A549 (cell line): ENCODE data around the gene ACTR1A. TPM values are rescaled to one million over a fixed set of nuclear protein-coding genes. Genes with fewer than 3 reads are reported as not detected.

Source experiments
- ATAC-seq, 2 experiments: fragments of 200-7000 bp in 1 of 2; fragments of >200 bp in 1 of 2; cut with Nextera tagmentation in 1 of 2; cut with Tn5 transposase in 1 of 2; 3 replicates each; pipeline versions ENCODE4 v1.8.0 to v1.9.1; 2018 to 2020; ENCODE audit warnings: mild to moderate bottlenecking in 1 of 2, moderate library complexity in 1 of 2
- CTCF ChIA-PET: fragments of 300-600 bp; sonication (Branson Sonifier 250); formaldehyde crosslinking; extraction: SDS; loops from one replicate; lab custom pipeline; 2021; ENCODE audit warnings: antibody characterized with exemption, inconsistent platforms; lab: Yijun Ruan, JAX
- POLR2A ChIA-PET: fragments of 350-600 bp; formaldehyde crosslinking; extraction: SDS; loops from one replicate; lab custom pipeline; 2021; ENCODE audit warnings: antibody characterized with exemption, inconsistent platforms; lab: Yijun Ruan, JAX
- DNase-seq, 2 experiments: peaks; one replicate each; pipeline versions ENCODE4 v3.0.0 to v3.0.0-alpha.2; 2011 to 2016; ENCODE audit warnings: low read depth in 1 of 2, low spot score in 1 of 2
- FAIRE-seq: peaks from 2 replicates; lab custom pipeline; 2011; peaks lifted over from hg19 to GRCh38; lab: Jason Lieb, UNC
- H3K27ac ChIP-seq, 2 experiments: fragments of >200 bp; sonication (Bioruptor Twin); formaldehyde crosslinking; 3 replicates each; pipeline ENCODE4 v1.5.1; 2016 to 2017
- H3K4me1 ChIP-seq: fragments of >200 bp; sonication (Bioruptor Twin); formaldehyde crosslinking; 3 replicates; pipeline ENCODE4 v1.6.1; 2016
- H3K4me2 ChIP-seq: fragments of >200 bp; sonication (Bioruptor Twin); formaldehyde crosslinking; 3 replicates; pipeline ENCODE4 v1.6.1; 2016
- H3K4me3 ChIP-seq: fragments of >200 bp; sonication (Bioruptor Twin); formaldehyde crosslinking; 3 replicates; pipeline ENCODE4 v1.5.1; 2016
- H3K9me3 ChIP-seq: fragments of >200 bp; sonication (Bioruptor Twin); formaldehyde crosslinking; 3 replicates; pipeline ENCODE4 v1.6.1; 2016
- CBX8 ChIP-seq: fragments of 200-600 bp; sonication (generic); IDR thresholded peaks from 2 replicates; pipeline ENCODE4 v1.6.1; 2016
- CHD4 ChIP-seq: fragments of 200-600 bp; sonication (generic); IDR thresholded peaks from 2 replicates; pipeline ENCODE4 v1.6.1; 2016; ENCODE audit warnings: antibody characterized with exemption, mild to moderate bottlenecking, borderline replicate concordance
- EHMT2 ChIP-seq: fragments of 200-600 bp; sonication (generic); IDR thresholded peaks from 2 replicates; pipeline ENCODE4 v1.6.1; 2016; ENCODE audit warnings: antibody characterized with exemption, low read depth, mild to moderate bottlenecking, moderate library complexity
- ESRRA ChIP-seq: fragments of 150-350 bp; IDR thresholded peaks from 2 replicates; pipeline ENCODE4 v1.6.1; 2014; ENCODE audit warnings: mild to moderate bottlenecking, low read length, borderline replicate concordance
- FOSB ChIP-seq: fragments of 250-450 bp; sonication (Bioruptor Pico); IDR thresholded peaks from 2 replicates; pipeline ENCODE4 v1.5.0; 2020; ENCODE audit warnings: mild to moderate bottlenecking, moderate library complexity
- FOSL2 ChIP-seq, 2 experiments: fragments of 450-650 bp in 1 of 2; fragments of >200 bp in 1 of 2; sonication (Bioruptor Twin) in 1 of 2; formaldehyde crosslinking; IDR thresholded peaks; 2 replicates each; pipeline versions ENCODE4 v1.5.0 to v1.6.1; 2016 to 2020; ENCODE audit warnings: mild to moderate bottlenecking in 1 of 2, moderate library complexity in 1 of 2
- HDAC2 ChIP-seq: fragments of 200-600 bp; sonication (generic); IDR thresholded peaks from 2 replicates; pipeline ENCODE4 v1.6.1; 2016
- HOXA7 ChIP-seq: fragments of 250-450 bp; sonication (Bioruptor Pico); IDR thresholded peaks from 2 replicates; pipeline ENCODE4 v1.5.0; 2020; ENCODE audit warnings: mild to moderate bottlenecking, moderate library complexity
- HOXB5 ChIP-seq: fragments of 250-450 bp; sonication (Bioruptor Pico); IDR thresholded peaks from 2 replicates; pipeline ENCODE4 v1.5.0; 2020; ENCODE audit warnings: mild to moderate bottlenecking, moderate library complexity
- JUN ChIP-seq, 2 experiments: fragments of >200 bp; sonication (Bioruptor Twin); formaldehyde crosslinking; IDR thresholded peaks; 2 replicates in 1 of 2; 3 replicates in 1 of 2; pipeline ENCODE4 v1.6.1; 2016 to 2017
- JUNB ChIP-seq: fragments of >200 bp; sonication (Bioruptor Twin); formaldehyde crosslinking; IDR thresholded peaks from 2 replicates; pipeline ENCODE4 v1.6.1; 2016
- KDM1A ChIP-seq: fragments of 200-600 bp; sonication (generic); IDR thresholded peaks from 2 replicates; pipeline ENCODE4 v1.6.1; 2016; ENCODE audit warnings: low read depth, mild to moderate bottlenecking
- MAFK ChIP-seq: fragments of 450-650 bp; IDR thresholded peaks from 2 replicates; pipeline ENCODE4 v1.6.1; 2014; ENCODE audit not compliant: partially characterized antibody
- NFE2L2 ChIP-seq: fragments of 150-350 bp; conservative IDR thresholded peaks from 2 replicates; pipeline ENCODE4 v1.6.1; 2014; ENCODE audit warnings: low read length
- NPAS2 ChIP-seq: fragments of 250-450 bp; sonication (Bioruptor Pico); IDR thresholded peaks from 2 replicates; pipeline ENCODE4 v1.8.0; 2022; ENCODE audit warnings: mild to moderate bottlenecking, moderate library complexity, borderline replicate concordance
- POLR2A ChIP-seq: IDR thresholded peaks from 2 replicates; pipeline ENCODE4 v1.6.1; 2012; ENCODE audit warnings: mild to moderate bottlenecking, low read length
- POLR2AphosphoS2 ChIP-seq: conservative IDR thresholded peaks from 2 replicates; pipeline ENCODE4 v1.6.1; 2012; ENCODE audit warnings: low read length, improper control_type of control experiment, inconsistent platforms
- SMC3 ChIP-seq: fragments of >200 bp; sonication (Bioruptor Twin); formaldehyde crosslinking; IDR thresholded peaks from 3 replicates; pipeline ENCODE4 v1.6.1; 2018; ENCODE audit warnings: inconsistent platforms
- SREBF2 ChIP-seq: fragments of 450-650 bp; IDR thresholded peaks from 2 replicates; pipeline ENCODE4 v1.6.1; 2014; ENCODE audit warnings: mild to moderate bottlenecking, moderate library complexity
- WGBS: methylation state at CpG from one replicate; pipeline ENCODE4 v1.1.6; 2017; ENCODE audit errors: missing lambda C conversion rate; 5-methylcytosine and 5-hydroxymethylcytosine counted together
- polyA plus RNA-seq, 4 experiments: library from polyadenylated mRNA; depleted of rRNA in 3 of 4; stranded (reverse); fragments of >200 nt; fragmentation: RNase III in 1 of 4; extraction: RNeasy Plus Mini Kit Qiagen cat#74134 plus additional on column Dnase treatment in 1 of 4; gene quantifications; 2 replicates in 3 of 4; 3 replicates in 1 of 4; pipeline ENCODE4 v1.2.3, GENCODE V29; 2011 to 2017
- TF ChIP-seq, protein P1 (sequence below): IDR thresholded peaks from 2 replicates; pipeline ENCODE4 v1.6.1; 2012
- TF ChIP-seq, protein P2 (sequence below): fragments of 200-600 bp; sonication (generic); IDR thresholded peaks from 2 replicates; pipeline ENCODE4 v1.6.1; 2016; ENCODE audit warnings: antibody characterized with exemption, mild to moderate bottlenecking, moderate library complexity
- TF ChIP-seq, protein P3 (sequence below): fragments of >200 bp; sonication (Bioruptor Twin); formaldehyde crosslinking; IDR thresholded peaks from 3 replicates; pipeline ENCODE4 v1.5.1; 2016

Gene ACTR1A
- polyA plus RNA-seq, 2 of the 4 experiments (the other 2 are of a cell fraction) = 85.8 to 114 TPM

DNA sequence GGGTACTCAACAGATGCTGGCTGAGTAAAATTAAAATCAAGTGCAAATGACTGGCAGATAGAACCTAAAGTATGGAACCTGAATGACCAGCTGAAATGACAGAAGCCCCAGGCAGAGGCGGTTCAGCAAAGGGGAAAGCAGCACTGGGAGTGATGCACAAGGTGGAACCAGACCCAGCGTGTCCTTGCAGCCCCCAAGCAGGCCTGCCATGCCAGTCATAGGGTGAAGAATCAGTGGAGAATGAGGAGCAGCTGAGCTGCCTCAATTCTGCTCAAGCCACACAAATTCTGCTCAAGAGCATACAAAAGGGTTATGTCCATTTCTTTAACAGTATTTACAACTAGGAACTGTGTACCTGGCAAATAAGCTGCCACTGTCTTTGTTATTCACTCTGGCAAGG, 8.7 kb downstream of the ACTR1A start:
- H3K9me3 ChIP-seq = no peaks in the 10 kb centered on the region
- no peak overlapping the region for H3K4me3 ChIP-seq
- no peak for FAIRE-seq
- no peak for ATAC-seq
- no peak overlapping the region for H3K27ac ChIP-seq
- CTCF ChIA-PET = interaction anchor here (0.7 to 7.3 kb wide), 8 partner anchors 9 to 265 kb away, joined by 3 to 43 read pairs (median 3); no protein-coding TSS in a partner anchor
- DNase-seq = no peak
- TF ChIP-seq JUN (IDR thresholded peaks at IDR 0.05) (no peak), SMC3 (no peak), HDAC2 (no peak), FOSB (CRISPR knock-in tag) (no peak), EHMT2 (no peak), HOXB5 (no peak), CHD4 (no peak), CBX8 (no peak), KDM1A (no peak), POLR2A (no peak), JUNB (no peak)
- TF ChIP-seq, protein P1, sequence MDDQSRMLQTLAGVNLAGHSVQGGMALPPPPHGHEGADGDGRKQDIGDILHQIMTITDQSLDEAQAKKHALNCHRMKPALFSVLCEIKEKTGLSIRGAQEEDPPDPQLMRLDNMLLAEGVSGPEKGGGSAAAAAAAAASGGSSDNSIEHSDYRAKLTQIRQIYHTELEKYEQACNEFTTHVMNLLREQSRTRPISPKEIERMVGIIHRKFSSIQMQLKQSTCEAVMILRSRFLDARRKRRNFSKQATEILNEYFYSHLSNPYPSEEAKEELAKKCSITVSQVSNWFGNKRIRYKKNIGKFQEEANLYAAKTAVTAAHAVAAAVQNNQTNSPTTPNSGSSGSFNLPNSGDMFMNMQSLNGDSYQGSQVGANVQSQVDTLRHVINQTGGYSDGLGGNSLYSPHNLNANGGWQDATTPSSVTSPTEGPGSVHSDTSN = no peak
- TF ChIP-seq, protein P2, sequence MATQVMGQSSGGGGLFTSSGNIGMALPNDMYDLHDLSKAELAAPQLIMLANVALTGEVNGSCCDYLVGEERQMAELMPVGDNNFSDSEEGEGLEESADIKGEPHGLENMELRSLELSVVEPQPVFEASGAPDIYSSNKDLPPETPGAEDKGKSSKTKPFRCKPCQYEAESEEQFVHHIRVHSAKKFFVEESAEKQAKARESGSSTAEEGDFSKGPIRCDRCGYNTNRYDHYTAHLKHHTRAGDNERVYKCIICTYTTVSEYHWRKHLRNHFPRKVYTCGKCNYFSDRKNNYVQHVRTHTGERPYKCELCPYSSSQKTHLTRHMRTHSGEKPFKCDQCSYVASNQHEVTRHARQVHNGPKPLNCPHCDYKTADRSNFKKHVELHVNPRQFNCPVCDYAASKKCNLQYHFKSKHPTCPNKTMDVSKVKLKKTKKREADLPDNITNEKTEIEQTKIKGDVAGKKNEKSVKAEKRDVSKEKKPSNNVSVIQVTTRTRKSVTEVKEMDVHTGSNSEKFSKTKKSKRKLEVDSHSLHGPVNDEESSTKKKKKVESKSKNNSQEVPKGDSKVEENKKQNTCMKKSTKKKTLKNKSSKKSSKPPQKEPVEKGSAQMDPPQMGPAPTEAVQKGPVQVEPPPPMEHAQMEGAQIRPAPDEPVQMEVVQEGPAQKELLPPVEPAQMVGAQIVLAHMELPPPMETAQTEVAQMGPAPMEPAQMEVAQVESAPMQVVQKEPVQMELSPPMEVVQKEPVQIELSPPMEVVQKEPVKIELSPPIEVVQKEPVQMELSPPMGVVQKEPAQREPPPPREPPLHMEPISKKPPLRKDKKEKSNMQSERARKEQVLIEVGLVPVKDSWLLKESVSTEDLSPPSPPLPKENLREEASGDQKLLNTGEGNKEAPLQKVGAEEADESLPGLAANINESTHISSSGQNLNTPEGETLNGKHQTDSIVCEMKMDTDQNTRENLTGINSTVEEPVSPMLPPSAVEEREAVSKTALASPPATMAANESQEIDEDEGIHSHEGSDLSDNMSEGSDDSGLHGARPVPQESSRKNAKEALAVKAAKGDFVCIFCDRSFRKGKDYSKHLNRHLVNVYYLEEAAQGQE = no peak
- WGBS = 91% methylated on average over 2 of the region's 2 CpGs
- no peak overlapping the region for H3K4me2 ChIP-seq
- POLR2A ChIA-PET = no interaction called here
- peaks cover 10% of the 10 kb centered on the region; the same call in 2 of the 3 replicates for H3K4me1 ChIP-seq

DNA sequence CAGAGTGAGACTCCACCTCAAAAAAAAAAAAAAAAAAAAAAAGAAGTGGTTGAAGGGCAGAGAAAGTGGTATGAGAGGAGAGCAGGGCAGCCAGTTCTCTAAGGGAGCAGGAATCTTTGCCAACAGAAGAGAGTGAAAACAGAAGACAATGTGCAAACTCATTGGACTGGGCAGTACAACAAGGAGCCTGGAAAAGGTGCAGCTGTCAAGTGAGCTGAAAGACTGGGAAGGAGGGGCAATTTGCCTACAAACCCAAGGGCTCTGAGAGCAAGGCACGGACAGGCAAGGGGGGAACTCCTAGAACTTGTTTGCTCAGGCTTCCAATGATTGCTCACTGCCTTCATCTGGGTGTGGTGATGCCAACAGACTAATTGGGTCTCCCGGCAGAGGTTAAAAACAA, 9.5 kb downstream of the ACTR1A start:
- no peak for DNase-seq

DNA sequence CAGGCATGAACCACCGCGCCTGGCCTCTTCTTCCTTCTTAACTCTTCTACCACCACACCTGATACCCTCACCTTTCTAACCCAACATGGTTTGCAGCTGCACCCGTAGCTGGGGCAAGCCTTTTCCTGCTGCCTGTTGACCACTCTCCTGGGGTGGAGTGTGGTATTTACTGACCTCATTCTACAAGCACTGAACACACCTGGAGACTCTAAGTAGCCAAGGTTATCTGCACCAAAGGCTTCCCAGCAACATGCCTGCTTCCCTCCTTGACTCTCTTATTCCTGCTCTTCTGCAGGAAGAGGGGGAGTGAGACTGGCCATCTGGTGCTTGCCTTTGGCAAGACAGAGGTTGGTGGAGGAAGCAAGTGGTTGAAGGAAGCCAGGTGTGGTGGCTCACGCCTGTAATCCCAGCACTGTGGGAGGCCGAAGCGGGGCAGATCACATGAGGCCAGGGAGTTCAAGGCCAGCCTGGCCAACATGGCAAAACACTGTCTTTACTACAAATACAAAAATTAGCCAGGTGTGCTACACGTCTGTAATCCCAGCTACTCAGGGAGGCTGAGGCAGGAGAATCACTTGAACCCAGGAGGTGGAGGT, 10.1 kb downstream of the ACTR1A start:
- H3K9me3 ChIP-seq = no peaks in the 10 kb centered on the region
- no peak overlapping the region for H3K27ac ChIP-seq
- TF ChIP-seq CHD4 = no peak
- TF ChIP-seq SMC3 = no peak
- no peak for TF ChIP-seq CBX8
- no peak for TF ChIP-seq POLR2AphosphoS2
- TF ChIP-seq NFE2L2 = no peak
- no peak for TF ChIP-seq SREBF2
- no peak for TF ChIP-seq HOXA7 (CRISPR knock-in tag)
- no peak for TF ChIP-seq FOSL2 (IDR thresholded peaks at IDR 0.05)
- TF ChIP-seq FOSL2 (CRISPR knock-in tag; IDR thresholded peaks at IDR 0.05) = no peak
- TF ChIP-seq, protein P3, sequence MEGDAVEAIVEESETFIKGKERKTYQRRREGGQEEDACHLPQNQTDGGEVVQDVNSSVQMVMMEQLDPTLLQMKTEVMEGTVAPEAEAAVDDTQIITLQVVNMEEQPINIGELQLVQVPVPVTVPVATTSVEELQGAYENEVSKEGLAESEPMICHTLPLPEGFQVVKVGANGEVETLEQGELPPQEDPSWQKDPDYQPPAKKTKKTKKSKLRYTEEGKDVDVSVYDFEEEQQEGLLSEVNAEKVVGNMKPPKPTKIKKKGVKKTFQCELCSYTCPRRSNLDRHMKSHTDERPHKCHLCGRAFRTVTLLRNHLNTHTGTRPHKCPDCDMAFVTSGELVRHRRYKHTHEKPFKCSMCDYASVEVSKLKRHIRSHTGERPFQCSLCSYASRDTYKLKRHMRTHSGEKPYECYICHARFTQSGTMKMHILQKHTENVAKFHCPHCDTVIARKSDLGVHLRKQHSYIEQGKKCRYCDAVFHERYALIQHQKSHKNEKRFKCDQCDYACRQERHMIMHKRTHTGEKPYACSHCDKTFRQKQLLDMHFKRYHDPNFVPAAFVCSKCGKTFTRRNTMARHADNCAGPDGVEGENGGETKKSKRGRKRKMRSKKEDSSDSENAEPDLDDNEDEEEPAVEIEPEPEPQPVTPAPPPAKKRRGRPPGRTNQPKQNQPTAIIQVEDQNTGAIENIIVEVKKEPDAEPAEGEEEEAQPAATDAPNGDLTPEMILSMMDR = no peak
- no peak for TF ChIP-seq ESRRA
- peaks cover 10% of the 10 kb centered on the region; the same call in 2 of the 3 replicates for H3K4me1 ChIP-seq
- no peak for FAIRE-seq
- ChIA-PET CTCF (interaction anchor here (1.9 to 7.3 kb wide), 3 partner anchors 12 to 13 kb away, joined by 6 to 43 read pairs (median 28); no protein-coding TSS in a partner anchor), POLR2A (no interaction called here)
- no peak overlapping the region for H3K4me2 ChIP-seq
- WGBS = 89% methylated on average over 7 of the region's 7 CpGs
- no peak overlapping the region for H3K4me3 ChIP-seq
- DNase-seq = no peak
- no peak for ATAC-seq

More for the DNA sequence above, 9.5 kb downstream of the ACTR1A start:
- Histone ChIP-seq H3K27ac (no peak overlapping the region), H3K4me2 (no peak overlapping the region), H3K4me1 (peaks cover 10% of the 10 kb centered on the region; the same call in 2 of the 3 replicates), H3K9me3 (no peaks in the 10 kb centered on the region), H3K4me3 (no peak overlapping the region)
- CTCF ChIA-PET = interaction anchor here (1.2 to 7.3 kb wide), 5 partner anchors 10 to 118 kb away, joined by 3 to 43 read pairs (median 3); no protein-coding TSS in a partner anchor
- no peak for FAIRE-seq
- peak in 1 of 2 experiments; percentile 31; a peak in 1 of 6 replicates for ATAC-seq
- TF ChIP-seq MAFK (no peak), SMC3 (no peak), NPAS2 (CRISPR knock-in tag) (no peak), HDAC2 (no peak)
- POLR2A ChIA-PET = no interaction called here
- WGBS = 61% methylated on average over 2 of the region's 2 CpGs
